Fibroblast of skin of scalp (primary cell): ENCODE data around the gene LTO1. TPM values are rescaled to one million over a fixed set of nuclear protein-coding genes. Genes with fewer than 3 reads are reported as not detected.
A peak's percentile ranks its signal among the peaks of the same experiment; 100 is the strongest.

ENCODE experiments used
- DNase-seq: peaks from one replicate; pipeline ENCODE4 v3.0.0-alpha.2; 2013
- polyA plus RNA-seq, 2 experiments: library from polyadenylated mRNA; unstranded; fragments of 120-200 nt; gene quantifications; one replicate each; pipeline ENCODE4 v1.2.1, GENCODE V29; 2013; ENCODE audit not compliant: insufficient read length in 2 of 2

The LTO1 gene
- polyA plus RNA-seq (2013, experiment 1 of 2; ENCODE audit: insufficient read length), result 22.6 TPM
- polyA plus RNA-seq (2013, experiment 2 of 2; ENCODE audit: insufficient read length), result 22.6 TPM

GRCh38 chr11:69674886-69675714 lies at the start of gene LTO1:
LTO1 (minus strand) TSS chr11:69675353; CDS start chr11:69675239, 114 bp downstream.
- peak; percentile 96 for DNase-seq

- no peak for DNase-seq
These were observed 46.6 kb upstream of the LTO1 start for GRCh38 chr11:69721745-69722144.

- no peak for DNase-seq
These were observed 46.0 kb upstream of the LTO1 start for GRCh38 chr11:69721106-69721505.

GRCh38 chr11:69718912-69719311 lies 43.8 kb upstream of the LTO1 start:
- no peak for DNase-seq

- peak; percentile 41 for DNase-seq
These were observed 43.0 kb upstream of the LTO1 start for GRCh38 chr11:69718147-69718546.

GRCh38 chr11:69716891-69717747 lies 42.0 kb upstream of the LTO1 start:
- no peak for DNase-seq

GRCh38 chr11:69716099-69716498 lies 40.9 kb upstream of the LTO1 start:
- DNase-seq, result no peak

- no peak for DNase-seq
These were observed 40.3 kb upstream of the LTO1 start for GRCh38 chr11:69715446-69715845.

GRCh38 chr11:69711822-69712801 lies 37.0 kb upstream of the LTO1 start:
- DNase-seq, result no peak

- DNase-seq, result no peak
These were observed 33.7 kb upstream of the LTO1 start for GRCh38 chr11:69708736-69709401.

GRCh38 chr11:69707176-69707575 lies 32.0 kb upstream of the LTO1 start:
- DNase-seq, result no peak

- DNase-seq, result no peak
These were observed 31.0 kb upstream of the LTO1 start for GRCh38 chr11:69705901-69706787.

GRCh38 chr11:69705351-69705811 lies 30.2 kb upstream of the LTO1 start:
- no peak for DNase-seq

- peak; percentile 23 for DNase-seq
These were observed 29.5 kb upstream of the LTO1 start for GRCh38 chr11:69704508-69705253.

GRCh38 chr11:69703768-69704507 lies 28.8 kb upstream of the LTO1 start, which contains the start of gene FGF19:
FGF19 (minus strand) TSS chr11:69704022; CDS start chr11:69703876, 146 bp downstream.
- no peak for DNase-seq

- DNase-seq, result no peak
These were observed 28.3 kb upstream of the LTO1 start for GRCh38 chr11:69703453-69703767.

GRCh38 chr11:69702769-69703452 lies 27.8 kb upstream of the LTO1 start:
- DNase-seq, result no peak

GRCh38 chr11:69702239-69702691 lies 27.1 kb upstream of the LTO1 start:
- no peak for DNase-seq
